SK-N-SH (cell line): ENCODE results near the gene AEBP1. TPM values are rescaled to one million over a fixed set of nuclear protein-coding genes. Genes with fewer than 3 reads are reported as not detected.

Experiments
- CTCF ChIA-PET: fragments of 300-600, 350-600 bp; formaldehyde crosslinking; extraction: SDS; loops from one replicate; lab custom pipeline; 2021; lab: Yijun Ruan, JAX
- POLR2A ChIA-PET: fragments of 350-600 bp; sonication (Branson Sonifier 250); formaldehyde crosslinking; extraction: SDS; loops from one replicate; lab custom pipeline; 2020; ENCODE audit warnings: antibody characterized with exemption, inconsistent platforms; lab: Yijun Ruan, JAX
- DNase-seq: peaks from one replicate; pipeline ENCODE4 v3.0.0; 2012
- H2AFZ ChIP-seq: fragments of 200-600 bp; sonication (generic); 2 replicates; pipeline ENCODE4 v1.8.1; 2016; ENCODE audit warnings: antibody characterized with exemption, mild to moderate bottlenecking, low read depth
- H3F3A ChIP-seq: fragments of 200-600 bp; sonication (generic); replicated peaks from 2 replicates; pipeline ENCODE3; 2016; ENCODE audit warnings: antibody characterized with exemption, mild to moderate bottlenecking; ENCODE audit not compliant: insufficient read depth
- H3K27ac ChIP-seq, 2 experiments: fragments of 200-500 bp in 1 of 2; fragments of 200-600 bp in 1 of 2; sonication (Bioruptor generic) in 1 of 2; sonication (generic), shearing (Covaris generic) in 1 of 2; 2 replicates each; pipeline versions ENCODE4 v1.5.1 to v1.6.1; 2014 to 2016; ENCODE audit warnings: low read depth in 2 of 2, inconsistent platforms in 1 of 2, low read length in 1 of 2, mild to moderate bottlenecking in 1 of 2, mixed read lengths in 1 of 2
- H3K27me3 ChIP-seq: fragments of 200-600 bp; sonication (generic), shearing (Covaris generic); 2 replicates; pipeline ENCODE4 v1.6.1; 2016; ENCODE audit warnings: mixed run types; ENCODE audit not compliant: insufficient read depth
- H3K36me3 ChIP-seq, 2 experiments: fragments of 200-500 bp in 1 of 2; fragments of 200-600 bp in 1 of 2; sonication (Bioruptor generic) in 1 of 2; sonication (generic) in 1 of 2; replicated peaks in 1 of 2; 2 replicates each; pipeline versions ENCODE3 to v1.5.1; 2014 to 2016; ENCODE audit warnings: low read length in 1 of 2, mild to moderate bottlenecking in 1 of 2; ENCODE audit not compliant: insufficient read depth in 2 of 2, control insufficient read depth in 1 of 2
- H3K4me1 ChIP-seq, 2 experiments: fragments of 200-500 bp in 1 of 2; fragments of 200-600 bp in 1 of 2; sonication (Bioruptor generic) in 1 of 2; sonication (generic), shearing (Covaris generic) in 1 of 2; 2 replicates each; pipeline versions ENCODE4 v1.5.1 to v1.6.1; 2014 to 2016; ENCODE audit warnings: low read depth in 1 of 2, low read length in 1 of 2, mixed run types in 1 of 2; ENCODE audit not compliant: insufficient read depth in 2 of 2, control insufficient read depth in 1 of 2
- H3K4me2 ChIP-seq: fragments of 200-600 bp; sonication (generic), shearing (Covaris generic); 2 replicates; pipeline ENCODE4 v1.6.1; 2017; ENCODE audit warnings: mixed run types
- H3K4me3 ChIP-seq, 2 experiments: fragments of 200-500 bp in 1 of 2; fragments of 200-600 bp in 1 of 2; sonication (Bioruptor generic) in 1 of 2; sonication (generic), shearing (Covaris generic) in 1 of 2; 2 replicates each; pipeline versions ENCODE4 v1.5.1 to v1.8.1; 2014 to 2016; ENCODE audit warnings: low read depth in 2 of 2, inconsistent platforms in 1 of 2, low read length in 1 of 2, mild to moderate bottlenecking in 1 of 2, mixed read lengths in 1 of 2, moderate library complexity in 1 of 2
- H3K79me2 ChIP-seq: fragments of 200-600 bp; sonication (generic); 2 replicates; pipeline ENCODE4 v1.8.1; 2017; ENCODE audit warnings: mild to moderate bottlenecking; ENCODE audit not compliant: insufficient read depth
- H3K9ac ChIP-seq: fragments of 200-600 bp; sonication (generic); 2 replicates; pipeline ENCODE4 v1.6.1; 2017; ENCODE audit warnings: mixed run types
- H3K9me2 ChIP-seq: fragments of 200-600 bp; sonication (generic); 2 replicates; pipeline ENCODE4 v1.6.1; 2017; ENCODE audit warnings: mixed run types
- H3K9me3 ChIP-seq: fragments of 200-600 bp; sonication (generic); 2 replicates; pipeline ENCODE4 v1.6.1; 2017; ENCODE audit warnings: mixed run types, mild to moderate bottlenecking, moderate library complexity
- H4K20me1 ChIP-seq: fragments of 200-600 bp; sonication (generic); 2 replicates; pipeline ENCODE4 v1.6.1; 2017; ENCODE audit warnings: mild to moderate bottlenecking, mixed run types; ENCODE audit not compliant: insufficient read depth
- CTCF ChIP-seq: fragments of 200-600 bp; sonication (generic); IDR thresholded peaks from 2 replicates; pipeline ENCODE4 v1.6.1; 2017; ENCODE audit warnings: antibody characterized with exemption, mild to moderate bottlenecking, moderate library complexity
- EP300 ChIP-seq, 2 experiments: IDR thresholded peaks; 2 replicates each; pipeline versions ENCODE4 v1.4.0 to v1.6.1; 2012; ENCODE audit warnings: borderline replicate concordance in 1 of 2, low read depth in 1 of 2, low read length in 1 of 2
- FOSL2 ChIP-seq: IDR thresholded peaks from 2 replicates; pipeline ENCODE4 v1.4.0; 2012; ENCODE audit warnings: low read depth, mild to moderate bottlenecking, moderate library complexity, borderline replicate concordance
- JUND ChIP-seq: IDR thresholded peaks from 2 replicates; pipeline ENCODE4 v1.4.0; 2012
- MEF2A ChIP-seq: IDR thresholded peaks from 2 replicates; pipeline ENCODE4 v1.4.0; 2012; ENCODE audit warnings: low read depth, borderline replicate concordance
- RAD21 ChIP-seq: IDR thresholded peaks from 2 replicates; pipeline ENCODE4 v1.6.1; 2012; ENCODE audit warnings: mild to moderate bottlenecking, low read length
- RCOR1 ChIP-seq: fragments of 150-350 bp; IDR thresholded peaks from 2 replicates; pipeline ENCODE4 v1.6.1; 2017; ENCODE audit warnings: antibody characterized with exemption, low read length
- USF2 ChIP-seq: fragments of 150-350 bp; IDR thresholded peaks from 2 replicates; pipeline ENCODE4 v1.6.1; 2017; ENCODE audit warnings: antibody characterized with exemption, low read length, low read depth, borderline replicate concordance
- YY1 ChIP-seq: IDR thresholded peaks from 2 replicates; pipeline ENCODE4 v1.4.0; 2012; ENCODE audit warnings: low read depth, mild to moderate bottlenecking
- ZBTB33 ChIP-seq: IDR thresholded peaks from 2 replicates; pipeline ENCODE4 v1.4.0; 2012; ENCODE audit warnings: low read depth, borderline replicate concordance
- WGBS: methylation state at CpG from one replicate; pipeline ENCODE4 v1.1.6; 2017; ENCODE audit warnings: low lambda C conversion rate; 5-methylcytosine and 5-hydroxymethylcytosine counted together
- polyA plus RNA-seq, 3 experiments: library from polyadenylated mRNA; depleted of rRNA; stranded (reverse); fragments of >200 nt; gene quantifications; 2 replicates each; pipeline ENCODE4 v1.2.3, GENCODE V29; 2012
- TF ChIP-seq, protein P1 (sequence below): fragments of 150-350 bp; IDR thresholded peaks from 2 replicates; pipeline ENCODE4 v1.6.1; 2016; ENCODE audit warnings: mild to moderate bottlenecking, low read depth, low read length

AEBP1 gene
- polyA plus RNA-seq, 1 of the 3 experiments (the other 2 are of a cell fraction): 105 TPM

DNA sequence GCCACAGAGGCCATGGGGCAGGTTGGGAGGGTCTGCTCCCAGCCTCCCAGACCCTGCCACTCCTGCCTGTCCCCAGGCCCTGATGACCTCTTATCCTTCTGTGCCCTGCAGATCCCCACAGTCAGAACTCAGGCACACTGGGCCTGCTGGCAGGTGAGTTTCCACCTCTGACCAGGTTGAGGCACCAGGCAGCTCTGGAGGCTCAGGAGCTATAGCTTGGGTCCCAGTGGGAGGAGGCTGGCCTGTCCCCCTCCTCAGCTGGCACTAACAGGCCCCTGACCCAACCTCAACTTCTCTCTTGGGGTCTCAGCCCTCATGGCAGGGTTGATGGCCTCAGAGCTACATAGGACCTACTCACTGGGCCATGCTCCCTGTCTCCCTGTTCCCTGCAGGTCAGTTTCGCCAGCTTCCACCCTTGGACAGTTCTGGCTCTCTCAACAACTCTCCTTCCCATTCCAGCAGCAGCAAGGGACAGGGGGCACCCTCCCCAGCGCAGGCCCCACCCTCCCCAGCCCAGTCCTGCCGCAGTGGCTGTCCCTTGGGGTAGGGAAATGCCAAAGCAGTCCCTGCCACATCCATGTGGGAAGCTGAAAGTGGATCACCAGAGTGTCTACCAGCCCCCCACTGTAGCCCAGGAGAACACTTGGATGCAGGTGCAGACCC, 2.7 kb upstream of the AEBP1 start:
- TF ChIP-seq, protein P1, sequence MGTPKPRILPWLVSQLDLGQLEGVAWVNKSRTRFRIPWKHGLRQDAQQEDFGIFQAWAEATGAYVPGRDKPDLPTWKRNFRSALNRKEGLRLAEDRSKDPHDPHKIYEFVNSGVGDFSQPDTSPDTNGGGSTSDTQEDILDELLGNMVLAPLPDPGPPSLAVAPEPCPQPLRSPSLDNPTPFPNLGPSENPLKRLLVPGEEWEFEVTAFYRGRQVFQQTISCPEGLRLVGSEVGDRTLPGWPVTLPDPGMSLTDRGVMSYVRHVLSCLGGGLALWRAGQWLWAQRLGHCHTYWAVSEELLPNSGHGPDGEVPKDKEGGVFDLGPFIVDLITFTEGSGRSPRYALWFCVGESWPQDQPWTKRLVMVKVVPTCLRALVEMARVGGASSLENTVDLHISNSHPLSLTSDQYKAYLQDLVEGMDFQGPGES: no peak
- no peak for TF ChIP-seq YY1
- TF ChIP-seq RCOR1: no peak
- no peak for TF ChIP-seq MEF2A
- no peak for TF ChIP-seq USF2
- TF ChIP-seq FOSL2: no peak
- no peak for TF ChIP-seq EP300 (IDR thresholded peaks at IDR 0.05; ENCODE audit: borderline replicate concordance in 1 of 2, low read depth in 1 of 2, low read length in 1 of 2)
- no peak for TF ChIP-seq JUND
- no peak for TF ChIP-seq CTCF
- TF ChIP-seq ZBTB33: no peak
- no peak for TF ChIP-seq RAD21
- TF ChIP-seq, all 33 proteins: peak for 0
- Histone ChIP-seq H3F3A (peaks cover 42% of the 10 kb centered on the region), H3K9me2 (no peaks in the 10 kb centered on the region), H3K4me2 (peak overlapping the region; percentile 40; the same call in 1 of the 2 replicates), H4K20me1 (no peaks in the 10 kb centered on the region), H3K4me3 (no peak overlapping the region), H3K4me1 (peaks cover 27 to 42% of the 10 kb centered on the region in 2 experiments; a peak in 2 of 4 replicates), H3K79me2 (peaks cover 23% of the 10 kb centered on the region), H3K27ac (peak overlapping the region in 1 of 2 experiments; percentile 93; a peak in 2 of 4 replicates), H3K9me3 (no peaks in the 10 kb centered on the region), H3K36me3 (peaks cover 0 to 2% of the 10 kb centered on the region in 2 experiments), H3K27me3 (no peaks in the 10 kb centered on the region), H2AFZ (no peak overlapping the region), H3K9ac (peak overlapping the region; percentile 25; the same call in 1 of the 2 replicates)
- WGBS: 83% methylated on average over 3 of the region's 3 CpGs
- ChIA-PET POLR2A (interaction anchor here (0.6 to 1.1 kb wide), 2 partner anchors 9 to 12 kb away, joined by 3 to 6 read pairs; no protein-coding TSS in a partner anchor), CTCF (interaction anchor here (0.6 to 1.4 kb wide), 4 partner anchors 10 to 41 kb away, joined by 3 read pairs; no protein-coding TSS in a partner anchor)
- no peak for DNase-seq
